GM21528 (cell line): ENCODE data around the gene PLCD1.
"Not testable (repeated sequence)": the region's sequence is repeated elsewhere in the genome, so short reads cannot be mapped to it uniquely, and the experiment has no call there.

ENCODE experiments used
- ATAC-seq: cut with Tn5 transposase; IDR thresholded peaks from one replicate; pipeline ENCODE4 v1.9.1; 2021; ENCODE audit warnings: mild to moderate bottlenecking, moderate library complexity; ENCODE audit not compliant: unreplicated experiment, low FRiP score

Gene PLCD1

DNA sequence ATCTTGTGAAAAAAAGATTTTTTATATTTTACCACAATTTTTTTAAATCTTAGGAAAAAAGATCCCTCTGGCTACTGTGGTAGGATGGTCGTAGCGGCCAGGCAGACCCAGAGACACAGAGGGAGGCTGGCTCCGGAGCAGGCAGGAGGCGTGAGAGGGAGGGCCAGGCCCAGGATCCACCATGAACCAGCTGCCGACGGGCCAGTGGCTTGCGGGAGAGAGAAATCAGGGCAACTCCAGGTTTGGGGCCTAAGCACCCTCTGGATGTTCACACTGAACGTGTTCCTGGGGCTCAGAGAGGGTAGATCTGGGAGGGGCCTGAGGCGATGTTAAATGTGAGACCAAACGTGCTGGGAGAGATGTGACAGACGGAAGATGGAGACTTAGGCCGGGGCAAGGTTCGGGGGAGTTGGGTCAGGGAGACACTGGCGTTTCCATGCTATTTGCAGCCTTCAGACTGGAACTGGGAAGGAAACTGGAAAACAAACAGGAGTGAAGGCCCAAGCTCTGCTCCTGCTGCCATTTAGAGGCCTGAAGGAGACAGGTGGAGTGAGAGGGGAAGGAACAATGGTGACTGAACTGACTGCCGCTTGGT lies 40.4 kb downstream of the PLCD1 start:
- ATAC-seq = no peak

DNA sequence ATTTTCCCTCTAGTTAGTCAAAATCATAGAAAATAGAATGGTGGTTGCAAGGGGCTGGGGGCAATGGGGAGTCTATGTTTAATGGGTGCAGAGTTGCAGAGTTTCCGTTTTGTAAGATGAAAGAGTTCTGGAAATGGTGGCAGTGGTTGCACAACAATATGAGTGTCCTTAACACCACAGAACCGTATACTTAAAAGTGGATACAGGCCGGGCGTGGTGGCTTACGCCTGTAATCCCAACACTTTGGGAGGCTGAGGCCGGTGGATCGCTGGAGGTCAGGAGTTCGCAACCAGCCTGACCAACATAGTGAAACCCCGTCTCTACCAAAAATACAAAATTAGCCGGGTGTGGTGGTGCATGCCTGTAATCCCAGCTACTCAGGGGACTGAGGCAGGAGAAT lies 41.1 kb downstream of the PLCD1 start:
- ATAC-seq = not testable (repeated sequence)

DNA sequence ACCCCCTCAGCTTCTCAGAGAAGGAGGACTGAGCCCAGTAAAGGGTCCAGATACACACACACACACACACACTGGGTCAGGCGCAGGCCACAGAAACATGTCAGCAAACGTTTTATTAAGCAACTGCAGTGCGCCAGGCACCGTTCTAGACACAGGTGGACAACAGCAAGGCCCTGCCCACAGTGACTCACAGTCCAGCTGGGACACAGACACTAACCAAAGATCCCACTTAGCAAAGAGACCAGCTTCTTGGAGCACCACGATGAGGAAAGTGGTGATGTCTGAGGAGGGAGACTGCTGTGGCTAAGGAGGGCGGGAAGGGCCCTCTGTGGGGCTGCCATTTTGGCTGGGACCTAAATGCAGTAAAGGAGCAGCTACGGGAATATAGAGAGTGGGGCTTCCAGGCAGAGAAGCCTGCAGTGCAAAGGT lies 41.7 kb downstream of the PLCD1 start:
- no peak for ATAC-seq

DNA sequence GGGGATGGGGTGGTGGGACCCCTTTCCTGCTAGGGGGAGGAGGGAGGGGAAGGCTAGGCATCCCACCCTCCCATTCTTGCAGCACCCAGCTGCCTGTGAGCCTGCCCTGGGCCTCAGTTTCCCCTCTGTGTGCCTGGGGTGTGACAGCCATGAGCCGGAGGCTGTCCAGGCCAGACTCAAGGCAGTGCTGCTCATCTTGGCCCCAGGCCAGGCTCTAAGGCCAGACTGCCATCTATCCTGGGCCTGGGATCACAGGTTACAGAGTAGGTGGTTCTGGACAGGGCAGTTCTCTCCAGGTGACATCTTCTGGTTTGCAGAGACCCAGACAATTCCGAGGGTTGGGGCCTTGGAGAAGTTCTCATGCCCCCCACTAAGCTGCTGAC lies 42.1 kb downstream of the PLCD1 start:
- no peak for ATAC-seq

DNA sequence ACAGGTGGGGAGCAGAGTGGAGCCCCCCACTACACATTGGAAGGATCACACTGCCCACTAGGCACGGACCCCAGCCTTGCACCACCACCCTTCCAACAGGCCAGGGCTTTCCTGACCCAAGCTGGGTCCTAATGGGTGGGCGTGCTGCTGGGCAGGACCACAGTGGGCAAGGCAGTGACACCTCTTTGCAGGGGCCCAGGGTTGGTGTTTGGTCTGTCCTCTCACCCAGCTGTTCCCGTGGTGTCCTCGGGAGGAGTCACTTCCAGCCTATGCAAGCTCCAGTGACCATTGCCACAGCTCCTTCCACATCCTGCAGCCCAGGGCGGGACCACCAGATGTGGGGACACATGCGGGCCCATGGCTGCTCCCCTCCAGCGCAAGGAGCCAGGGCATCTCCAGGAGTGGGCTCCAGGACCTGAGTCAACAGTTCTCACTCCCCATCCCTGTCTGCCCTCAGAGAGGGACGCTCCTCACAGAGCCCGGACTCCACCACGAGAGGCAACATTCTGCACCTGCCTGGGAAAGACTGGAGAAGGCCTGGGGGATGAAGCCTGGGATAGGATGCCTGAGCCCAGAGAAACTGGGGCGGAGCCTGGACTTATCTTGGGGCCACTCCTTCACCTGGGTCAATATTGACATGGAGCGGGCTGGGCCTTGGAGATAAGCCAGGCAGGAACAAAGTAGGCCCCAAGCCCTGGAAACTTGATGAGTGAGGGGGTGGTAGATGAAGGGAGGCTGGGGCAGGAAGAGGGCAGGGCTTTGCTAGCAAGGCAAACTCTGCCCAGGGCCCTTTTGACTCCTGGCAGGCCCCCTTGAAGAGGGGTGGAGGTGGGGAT lies 42.7 kb downstream of the PLCD1 start:
- ATAC-seq = no peak

DNA sequence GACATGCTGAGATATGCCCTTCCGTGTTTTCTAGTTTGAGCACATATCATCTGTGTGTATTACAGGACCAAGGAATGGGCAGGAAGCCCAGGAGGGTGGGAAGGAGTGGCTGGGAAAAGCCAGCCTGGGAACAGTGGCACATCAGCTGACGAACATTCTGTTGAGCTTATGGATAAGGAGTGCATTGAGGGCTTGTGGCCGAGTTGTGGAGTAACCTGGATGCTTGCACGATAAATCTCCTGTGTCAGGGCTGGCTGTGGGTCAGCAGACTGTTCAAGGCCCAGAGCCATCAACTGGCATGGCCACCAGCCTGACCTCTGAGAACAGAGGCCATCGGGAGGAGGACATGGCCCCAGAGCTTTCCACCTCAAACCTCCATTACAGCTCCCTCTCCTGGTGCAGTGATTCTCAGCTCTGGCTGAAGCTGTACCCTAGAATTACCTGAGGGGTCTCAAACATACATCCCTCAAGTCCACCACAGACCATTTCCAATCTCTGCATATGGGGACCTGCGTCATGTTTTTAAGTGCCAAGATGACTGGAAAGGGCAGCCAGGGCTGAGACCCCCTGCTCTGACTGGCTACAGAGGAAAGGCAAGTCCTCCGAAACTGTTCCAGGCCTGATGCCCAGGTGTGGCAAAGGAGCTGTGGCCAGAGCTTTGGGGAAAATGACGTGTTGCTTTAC lies 43.7 kb downstream of the PLCD1 start:
- no peak for ATAC-seq

DNA sequence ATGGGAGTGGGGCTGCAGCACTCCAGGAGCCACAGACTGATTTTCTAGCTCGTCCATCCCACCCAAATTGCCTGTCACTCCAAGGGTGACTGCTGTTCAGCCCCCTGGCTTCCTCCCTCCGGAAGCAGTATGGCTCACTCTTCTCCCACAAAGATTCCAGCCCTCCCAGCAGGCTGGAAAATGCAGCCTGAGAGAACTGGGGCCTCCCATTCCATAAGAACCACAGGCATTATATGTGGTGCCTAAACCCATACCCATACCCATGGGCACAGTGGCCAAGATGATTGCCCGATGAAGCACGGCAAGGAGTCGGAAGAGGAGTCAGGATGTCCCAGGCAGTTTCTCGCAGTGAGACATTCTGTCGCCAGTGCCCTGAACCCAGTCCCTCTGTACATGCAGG lies 44.8 kb downstream of the PLCD1 start:
- no peak for ATAC-seq

DNA sequence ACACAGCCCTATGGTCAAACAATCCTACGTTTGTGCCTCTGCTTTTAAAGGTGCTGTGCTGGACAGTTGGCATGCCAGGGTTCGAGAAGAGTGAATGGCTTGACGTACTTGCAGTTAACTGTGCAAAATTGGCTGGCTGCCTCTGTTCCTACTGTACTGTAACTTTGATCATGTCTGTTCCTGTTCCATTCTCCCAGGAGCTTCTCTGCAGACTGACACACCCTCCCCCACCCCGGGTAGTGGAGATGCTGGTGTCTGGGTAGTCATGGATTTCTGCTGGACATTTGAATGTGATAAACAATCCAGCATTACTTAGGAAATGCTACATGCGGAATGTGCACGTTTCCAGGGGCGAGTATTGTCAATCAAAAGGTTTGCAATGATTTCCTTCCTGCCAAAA lies 45.4 kb downstream of the PLCD1 start:
- ATAC-seq = no peak

DNA sequence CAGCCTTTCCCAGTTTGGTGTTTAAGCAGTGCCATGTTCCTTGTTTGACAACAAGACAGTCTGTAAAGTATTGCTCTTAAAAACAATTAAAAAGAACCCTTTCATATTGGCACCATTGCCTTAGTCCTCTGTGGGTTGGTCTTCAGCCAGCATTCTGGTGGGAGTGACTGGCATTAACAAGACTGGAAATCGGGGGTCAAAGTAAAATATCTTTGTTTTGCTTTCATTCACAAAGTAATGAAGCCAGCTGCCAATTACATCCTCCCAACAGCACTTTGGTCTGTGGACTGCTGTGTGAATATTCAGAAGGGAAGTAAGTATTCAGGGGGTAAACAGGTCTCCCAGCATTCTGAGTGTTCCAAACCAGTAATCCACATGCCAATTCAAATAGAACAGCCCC lies 47.1 kb downstream of the PLCD1 start:
- no peak for ATAC-seq

DNA sequence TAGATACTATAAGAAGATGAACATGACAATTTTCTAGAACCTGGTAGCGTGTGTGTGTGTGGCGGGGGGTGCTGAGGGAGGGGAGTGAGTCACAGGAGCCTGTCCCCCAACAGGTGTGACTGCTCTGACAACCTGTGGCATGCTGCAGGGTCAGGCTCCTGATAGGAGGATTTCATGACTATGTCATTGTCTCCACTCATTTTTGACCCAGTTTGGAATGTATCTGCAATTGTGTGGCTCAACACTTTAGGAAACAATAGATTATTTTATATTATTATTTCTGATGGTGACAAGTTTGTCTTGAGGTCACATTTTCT lies 48.1 kb downstream of the PLCD1 start:
- ATAC-seq = no peak

DNA sequence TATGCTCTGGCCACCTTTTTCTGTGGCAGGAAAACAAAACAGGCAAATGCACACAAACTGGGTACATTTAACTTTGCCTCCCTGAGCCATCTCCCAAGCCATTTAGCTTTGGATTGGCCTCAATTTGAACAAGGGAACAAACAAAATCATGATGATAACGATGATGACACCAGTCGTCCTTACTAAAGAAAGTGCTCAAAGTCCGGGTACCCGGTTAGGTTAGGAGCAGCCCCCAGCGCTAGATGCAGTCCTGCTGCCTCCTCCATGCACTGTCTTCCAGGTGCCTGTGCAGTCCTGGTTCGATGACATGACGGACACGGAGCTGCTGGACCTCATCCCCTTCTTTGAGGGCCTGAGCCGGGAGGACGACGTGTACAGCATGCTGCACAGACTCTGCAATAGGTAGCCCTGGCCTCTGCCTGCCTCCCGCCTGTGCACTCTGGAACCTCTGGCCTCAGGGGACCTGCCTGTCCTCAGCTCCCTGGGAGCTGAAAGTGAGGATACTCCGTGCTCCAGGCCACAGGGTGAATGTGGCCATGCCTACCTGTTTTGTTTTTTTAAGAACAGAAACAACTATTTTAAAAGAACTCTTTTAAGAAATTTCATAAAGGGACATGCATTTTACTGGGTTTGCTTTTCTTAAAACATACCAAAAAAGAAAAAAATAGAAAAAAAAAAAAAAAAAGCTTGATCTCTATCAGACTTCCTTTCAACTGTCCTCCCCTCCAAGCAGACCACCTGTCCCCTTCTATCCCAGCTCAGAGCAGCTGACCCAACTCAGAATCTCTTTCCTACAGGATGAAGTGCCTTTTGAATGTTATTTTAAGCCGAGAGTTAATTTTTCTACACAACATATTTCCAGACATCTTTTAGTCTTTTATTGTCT lies 48.7 kb downstream of the PLCD1 start:
- ATAC-seq = no peak

DNA sequence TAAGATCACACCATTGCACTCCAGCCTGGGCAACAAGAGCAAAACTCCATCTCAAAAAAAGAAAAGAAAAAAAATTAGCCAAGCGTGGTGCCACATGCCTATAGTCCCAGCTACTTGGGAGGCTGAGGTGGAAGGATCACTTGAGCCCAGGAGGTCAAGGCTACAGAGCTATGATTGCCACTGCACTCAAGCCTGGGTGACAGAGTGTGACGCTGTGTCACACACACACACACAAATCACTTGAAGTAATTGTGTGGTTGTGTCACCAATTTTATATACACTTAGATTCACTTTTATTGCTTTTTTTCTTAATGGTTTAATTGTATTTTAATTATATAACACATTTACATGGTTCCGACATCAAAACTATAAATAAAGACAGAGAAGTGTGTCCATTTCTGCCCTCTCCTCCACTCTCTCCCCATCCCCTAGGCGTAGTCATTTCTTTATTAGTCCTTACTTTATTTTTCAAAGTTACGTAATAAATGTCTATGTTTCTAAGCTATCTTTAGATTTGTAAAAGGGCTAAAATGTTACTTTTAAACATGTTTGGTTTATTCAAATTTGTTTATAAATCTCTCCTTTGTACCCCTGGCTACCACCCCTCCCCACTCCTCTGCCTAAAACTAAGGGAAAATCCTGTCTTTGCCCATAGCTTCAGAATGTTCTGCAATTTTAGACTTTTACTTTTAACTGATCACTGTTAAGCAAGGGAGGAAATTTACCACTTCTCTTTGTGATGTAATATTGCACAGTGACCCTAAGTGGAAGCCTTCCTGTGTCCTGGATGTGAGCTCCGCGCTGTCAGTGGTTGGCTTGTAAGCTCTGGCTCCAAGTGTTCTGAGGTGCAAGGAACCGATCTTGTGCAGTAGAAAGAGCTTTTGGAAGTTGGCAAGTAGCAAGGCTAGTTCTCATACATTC lies 49.6 kb downstream of the PLCD1 start:
- no peak for ATAC-seq

DNA sequence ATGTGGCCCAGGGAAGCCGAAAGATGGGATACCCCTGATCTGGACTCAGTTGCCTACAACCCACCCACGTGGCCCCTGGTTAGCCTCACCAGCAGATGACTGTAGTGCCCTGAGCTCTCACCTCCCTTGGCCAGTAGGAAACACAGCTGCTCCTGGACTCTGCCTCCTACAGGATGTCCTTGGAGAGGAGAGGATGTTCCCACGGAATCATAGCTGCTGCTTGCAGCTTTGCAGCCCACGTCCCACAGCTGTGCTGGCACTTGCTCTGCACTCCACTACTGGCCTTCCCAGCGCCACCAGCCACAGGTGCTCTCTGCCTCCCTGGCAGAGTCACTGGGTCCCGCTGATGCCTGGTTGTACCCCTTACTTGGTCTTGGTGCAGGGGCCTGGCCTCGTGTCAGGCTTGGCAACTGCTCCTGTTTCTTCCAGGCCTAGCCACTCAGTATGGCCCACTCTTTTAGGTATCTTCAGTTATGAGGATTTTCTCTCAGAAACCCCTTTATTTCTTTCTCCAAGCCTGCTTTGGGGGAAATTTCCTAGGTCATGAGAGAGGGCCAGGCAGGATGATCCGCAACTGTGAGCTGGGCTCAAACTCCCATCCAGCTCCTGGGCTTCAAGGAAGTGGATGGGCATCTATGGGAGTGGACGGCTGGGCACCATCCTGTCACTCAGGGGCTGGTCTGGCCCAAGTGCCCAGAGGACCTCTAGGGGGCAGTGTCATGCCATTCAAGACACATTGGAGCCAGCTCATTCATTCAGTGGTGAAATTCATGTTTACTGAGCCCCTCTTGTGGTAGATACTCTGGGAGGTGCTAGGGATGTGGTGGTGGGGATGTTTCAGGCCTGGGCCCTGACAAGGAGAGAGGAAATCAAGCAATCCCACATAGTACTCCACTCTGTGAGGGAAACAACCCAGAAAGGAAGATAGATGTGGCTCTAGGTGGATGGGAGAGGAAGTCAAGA lies 55.0 kb downstream of the PLCD1 start:
- ATAC-seq = peak; percentile 87

DNA sequence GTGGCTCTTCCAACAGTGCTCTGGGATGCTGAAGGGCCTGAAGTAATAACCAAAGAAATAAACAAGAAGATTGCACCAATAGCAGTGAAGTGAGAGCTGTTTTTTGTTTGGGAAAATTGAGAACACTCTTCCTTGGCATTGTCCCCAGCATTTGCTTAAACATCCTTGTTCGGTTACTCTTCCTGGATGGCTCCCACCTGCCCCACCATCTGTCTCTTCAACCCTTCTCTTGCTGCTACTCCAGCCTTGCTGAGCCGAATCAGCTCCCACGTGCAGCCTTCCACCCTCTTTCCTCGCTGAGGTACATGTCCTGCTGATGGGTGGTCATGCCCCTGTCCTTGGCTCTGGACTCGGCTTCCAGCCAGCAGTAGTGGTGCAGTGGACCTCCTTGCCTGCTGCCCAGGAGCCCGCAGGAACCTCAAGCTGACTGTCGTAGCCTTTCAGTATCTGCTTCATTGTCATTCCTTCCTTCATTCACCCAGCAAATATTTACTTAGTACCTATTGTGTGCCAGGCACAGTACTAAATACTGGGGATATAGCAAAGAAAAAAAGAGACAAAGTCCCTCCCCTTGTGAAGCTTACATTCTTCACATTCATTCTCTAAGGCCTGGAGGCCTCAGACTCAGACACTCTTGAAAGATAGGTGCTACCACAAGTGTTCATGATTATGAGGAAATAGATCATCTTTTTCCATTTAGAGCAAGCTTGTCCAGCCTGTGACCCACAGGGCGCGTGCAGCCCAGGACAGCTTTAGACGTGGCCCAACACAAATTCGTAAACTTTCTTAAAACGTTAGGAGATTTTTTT lies 56.0 kb downstream of the PLCD1 start:
- no peak for ATAC-seq

DNA sequence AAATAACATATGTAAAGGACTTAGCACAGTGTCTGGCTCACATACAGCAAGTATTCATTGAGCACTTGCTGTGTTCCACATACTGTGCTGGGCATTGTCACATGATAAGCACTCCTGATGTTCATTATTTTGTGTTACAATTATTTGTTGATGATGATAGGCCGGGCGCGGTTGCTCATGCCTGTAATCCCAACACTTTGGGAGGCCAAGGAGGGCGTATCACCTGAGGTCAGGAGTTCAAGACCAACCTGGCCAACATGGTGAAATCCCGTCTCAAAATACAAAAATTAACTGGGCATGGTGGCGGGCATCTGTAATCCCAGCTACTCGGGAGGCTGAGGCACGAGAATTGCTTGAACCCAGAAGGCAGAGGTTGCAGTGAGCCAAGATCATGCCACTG lies 57.4 kb downstream of the PLCD1 start:
- not testable (repeated sequence) for ATAC-seq

DNA sequence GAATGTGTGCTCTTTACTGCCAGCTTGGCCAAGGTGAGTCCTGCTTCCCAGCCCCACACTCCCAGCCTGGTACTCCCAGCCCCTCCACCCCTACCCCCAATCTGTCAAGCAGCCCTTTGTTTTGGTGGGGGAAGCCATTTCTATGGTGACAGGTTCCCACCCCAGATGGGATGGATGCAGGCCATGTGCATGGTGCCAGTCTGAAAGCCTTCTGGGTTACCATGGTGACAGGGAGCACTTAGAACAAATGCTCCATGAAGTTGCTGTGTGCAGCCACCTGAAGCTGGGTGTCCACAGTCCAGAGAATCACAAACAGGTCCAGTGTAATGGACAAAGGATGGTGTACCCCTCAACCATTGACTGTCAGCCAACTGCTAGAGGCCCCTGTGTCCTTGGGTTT lies 58.0 kb downstream of the PLCD1 start:
- no peak for ATAC-seq

DNA sequence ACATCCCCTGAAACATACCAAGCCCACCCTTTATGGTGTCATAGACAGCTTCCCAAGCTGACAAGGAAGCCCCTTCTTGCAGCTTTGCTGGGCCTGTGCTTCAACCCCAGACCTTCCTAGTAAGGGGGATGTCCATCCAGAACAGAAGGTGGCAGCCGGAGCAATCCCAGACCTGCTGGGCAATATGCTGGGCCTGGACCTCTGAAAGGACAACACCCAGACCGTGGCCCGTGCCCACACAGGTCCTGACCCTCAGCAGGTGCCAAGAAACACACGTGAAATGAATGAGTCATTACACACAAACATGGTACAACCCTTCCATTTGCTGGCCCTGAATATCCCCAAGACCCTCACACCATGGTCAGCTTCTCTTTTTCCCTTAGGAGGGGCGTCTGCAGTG lies 58.6 kb downstream of the PLCD1 start:
- no peak for ATAC-seq

DNA sequence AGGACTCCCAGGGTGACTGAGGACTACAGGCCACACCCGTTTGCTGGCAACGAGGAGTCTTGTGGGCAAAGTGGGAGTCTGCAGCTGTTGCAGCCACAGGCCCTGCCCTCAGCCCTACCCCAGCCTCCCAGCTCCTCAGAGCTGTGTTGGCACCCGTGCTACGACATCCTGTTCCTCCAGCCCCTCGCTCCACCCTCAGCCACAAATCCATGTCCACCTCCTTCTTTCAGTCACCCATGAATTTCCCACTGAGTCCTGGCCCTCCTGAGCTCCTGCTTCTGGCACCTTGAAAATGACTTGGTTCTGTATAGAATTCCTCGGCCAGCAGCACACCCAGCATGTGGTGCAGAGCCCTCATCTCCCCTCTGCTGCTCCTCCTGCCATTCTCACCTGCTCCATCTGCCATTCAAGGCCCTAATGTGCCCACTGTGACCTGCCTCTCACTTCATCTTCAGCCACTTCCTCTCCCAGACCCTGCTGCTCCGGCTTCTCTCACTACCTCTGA lies 59.8 kb downstream of the PLCD1 start:
- ATAC-seq = no peak
